GM18507 (cell line): ENCODE measurements around the gene COL8A2.
A peak's percentile ranks its signal among the peaks of the same experiment; 100 is the strongest.

ENCODE experiments used
- DNase-seq: peaks from one replicate; pipeline ENCODE4 v3.0.0; 2011; ENCODE audit warnings: low read depth; ENCODE audit not compliant: insufficient read length; ENCODE audit errors: extremely low spot score
- FAIRE-seq: peaks from 2 replicates; lab custom pipeline; 2011; peaks lifted over from hg19 to GRCh38; lab: Jason Lieb, UNC

Gene COL8A2

GRCh38 chr1:36142121-36142520 is 17.1 kb upstream of the COL8A2 start:
- no peak for DNase-seq
- no peak for FAIRE-seq

DNA sequence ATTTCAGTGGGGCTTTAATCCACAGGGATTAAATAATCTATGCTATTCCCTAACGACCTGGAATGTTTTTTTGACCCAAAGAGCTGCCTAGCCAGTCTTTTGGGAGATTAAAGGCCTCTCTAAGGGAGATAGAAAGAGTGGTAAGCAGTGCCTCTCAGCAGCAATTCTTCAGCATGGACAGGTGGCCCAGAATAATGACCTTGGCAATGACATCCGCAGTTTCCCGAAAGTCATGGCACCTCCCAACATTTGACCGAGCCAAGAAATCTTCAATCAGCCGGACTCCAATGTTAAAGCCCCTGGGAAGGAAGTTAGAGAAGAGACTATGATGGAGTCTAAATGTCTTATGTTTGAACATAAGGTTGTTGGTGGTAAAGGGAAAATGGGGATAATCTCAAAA is 14.5 kb upstream of the COL8A2 start:
- no peak for FAIRE-seq
- DNase-seq, result no peak

DNA sequence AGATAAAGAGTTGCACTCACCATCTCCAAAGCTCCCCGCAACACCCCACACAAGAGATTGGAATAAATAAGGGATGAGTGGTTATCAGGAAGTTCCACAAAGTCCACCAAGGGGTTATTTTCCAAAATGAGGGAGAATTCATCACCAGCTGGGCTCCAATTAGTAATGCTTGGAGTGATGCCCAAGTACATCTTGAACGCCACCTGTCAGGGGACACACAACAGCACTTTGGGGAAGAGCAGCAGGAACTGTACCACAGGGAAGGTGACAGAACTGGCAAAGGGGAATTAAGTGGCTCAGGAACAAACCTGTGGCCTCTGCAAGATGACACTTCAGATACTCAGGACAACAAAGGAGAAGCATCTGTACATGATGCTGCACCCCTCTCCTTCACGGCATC is 12.8 kb upstream of the COL8A2 start:
- no peak for FAIRE-seq
- DNase-seq, result no peak

- FAIRE-seq (no peak), DNase-seq (no peak)
Observed at GRCh38 chr1:36137226-36137625, 12.2 kb upstream of the COL8A2 start.

DNA sequence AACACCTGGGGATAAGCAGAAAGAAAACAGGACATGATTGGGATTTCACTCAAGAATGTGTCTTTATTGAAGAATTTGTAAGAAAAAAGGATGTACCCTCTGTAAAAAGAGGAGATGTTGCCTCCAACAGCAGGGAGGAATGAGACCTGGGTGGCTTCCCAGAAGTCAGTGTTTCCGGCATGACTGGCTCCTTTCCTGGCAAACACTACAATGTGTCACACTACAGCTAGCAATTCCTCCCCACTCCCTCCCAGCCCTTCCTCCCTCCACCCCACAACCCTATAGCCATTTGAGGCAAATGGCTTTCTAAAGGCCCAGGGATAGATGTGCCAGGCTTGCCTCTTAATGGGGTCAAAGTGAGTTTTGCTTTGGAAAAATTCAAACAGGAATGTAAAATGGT is 11.5 kb upstream of the COL8A2 start:
- FAIRE-seq (no peak), DNase-seq (no peak)

GRCh38 chr1:36135796-36136195 is 10.8 kb upstream of the COL8A2 start:
- FAIRE-seq (no peak), DNase-seq (no peak)

- no peak for DNase-seq
- no peak for FAIRE-seq
Observed at GRCh38 chr1:36135330-36135667, 10.3 kb upstream of the COL8A2 start.

GRCh38 chr1:36134505-36135329 is 9.7 kb upstream of the COL8A2 start:
- DNase-seq (peak; percentile 32), FAIRE-seq (peak; percentile 59)

GRCh38 chr1:36134031-36134430 is 9.0 kb upstream of the COL8A2 start:
- FAIRE-seq (no peak), DNase-seq (no peak)

DNA sequence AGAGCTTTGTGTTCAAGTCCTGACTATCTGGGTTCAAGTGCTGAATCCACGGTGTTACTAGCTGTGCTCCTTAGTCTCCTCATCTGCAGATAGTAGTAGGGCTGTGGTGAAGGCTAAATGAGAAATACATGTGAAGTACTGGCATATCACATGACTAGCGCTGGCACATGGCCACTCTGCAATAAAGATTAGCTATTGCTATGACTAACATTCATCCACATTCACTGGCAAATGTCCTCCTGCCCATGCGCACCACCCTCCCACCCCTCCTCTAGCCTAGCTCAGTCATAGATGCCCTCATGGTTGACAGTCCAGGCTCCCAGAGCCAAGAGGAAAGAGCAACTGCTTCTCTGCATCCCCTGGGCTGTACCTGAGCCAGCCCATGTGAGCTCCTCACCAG is 8.5 kb upstream of the COL8A2 start:
- no peak for DNase-seq
- FAIRE-seq, result no peak

DNA sequence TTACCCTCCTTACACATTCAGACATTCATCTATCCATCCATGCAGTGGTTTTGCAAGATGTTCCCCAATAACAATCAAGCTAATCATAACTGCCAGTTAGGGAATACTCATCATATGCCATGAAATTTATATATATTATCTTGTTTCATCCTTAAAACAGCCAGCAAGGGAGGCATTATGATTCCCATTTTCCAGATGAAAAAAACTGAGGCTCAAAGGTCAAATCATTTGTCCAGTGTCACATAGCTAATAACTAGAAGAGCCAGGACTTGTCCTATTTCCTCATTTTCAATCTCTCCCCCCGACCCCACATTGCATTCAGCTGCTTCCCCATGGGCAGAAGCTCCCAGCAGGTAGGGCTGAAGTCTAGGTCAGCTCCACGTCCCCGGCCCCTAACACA is 7.0 kb upstream of the COL8A2 start:
- DNase-seq (no peak), FAIRE-seq (no peak)

- DNase-seq, result no peak
- no peak for FAIRE-seq
Observed at GRCh38 chr1:36128905-36129206, 3.8 kb upstream of the COL8A2 start.

GRCh38 chr1:36128126-36128904 is 3.3 kb upstream of the COL8A2 start:
- no peak for FAIRE-seq
- DNase-seq, result no peak

GRCh38 chr1:36126797-36127500 is 1.9 kb upstream of the COL8A2 start:
- DNase-seq (no peak), FAIRE-seq (no peak)

GRCh38 chr1:36126005-36126716 is 1.1 kb upstream of the COL8A2 start:
- DNase-seq (no peak), FAIRE-seq (no peak)

GRCh38 chr1:36124404-36125128 is 456 bp downstream of the COL8A2 start:
- no peak for FAIRE-seq
- no peak for DNase-seq

GRCh38 chr1:36123356-36123755 is 1.7 kb downstream of the COL8A2 start:
- peak; percentile 71 for FAIRE-seq
- peak; percentile 38 for DNase-seq

DNA sequence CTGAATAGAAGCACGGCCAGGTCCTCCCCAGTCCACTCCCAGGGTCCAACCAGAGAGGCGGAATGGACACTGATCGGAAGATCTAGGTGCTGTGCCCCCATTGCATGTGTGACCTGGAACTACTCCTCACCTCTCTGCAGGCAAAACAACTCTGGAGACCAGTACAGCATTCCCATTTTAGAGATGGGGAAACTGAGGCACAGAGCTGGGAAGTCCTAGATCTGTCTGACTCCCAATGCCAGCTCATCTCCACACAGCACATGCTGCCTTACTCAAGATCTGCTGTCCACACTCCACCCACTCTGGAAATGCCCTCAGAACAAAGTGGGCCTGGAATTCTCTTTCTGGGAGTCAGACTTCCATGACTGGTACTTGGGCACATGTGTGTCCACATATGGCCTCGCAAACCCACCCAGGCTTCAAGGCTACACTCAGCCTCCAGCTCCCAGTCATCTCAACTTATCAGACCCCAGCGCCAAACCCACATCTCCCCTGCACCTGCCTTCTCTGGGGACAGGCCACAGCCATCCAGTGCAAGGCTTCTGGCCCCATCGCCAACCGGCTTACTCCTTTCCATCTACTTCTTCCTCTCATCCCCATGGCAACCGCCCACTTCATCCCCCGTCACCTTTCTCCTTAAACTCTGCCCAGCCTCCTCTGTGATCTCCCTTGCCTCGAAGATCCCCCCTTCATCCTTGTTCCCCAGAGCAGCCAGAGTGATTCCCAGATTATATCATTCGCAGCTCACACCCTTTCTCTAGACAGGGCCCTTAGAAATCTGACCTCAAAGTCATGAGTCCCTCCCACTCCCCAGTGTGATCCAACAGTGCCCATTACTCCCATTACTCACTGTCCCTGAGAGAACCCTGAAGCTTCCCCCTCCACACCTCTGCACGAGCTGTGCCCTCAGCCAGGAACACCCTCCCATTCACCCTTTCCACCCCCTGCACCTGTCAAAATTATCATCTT is 2.7 kb downstream of the COL8A2 start:
- FAIRE-seq, result no peak
- no peak for DNase-seq
